ENCODE measurements around the gene MRGPRE.

GRCh38 chr11:3181725-3182461 lies 50.3 kb downstream of the MRGPRE start:
- TF ChIP-seq CTCF (conservative IDR thresholded peaks at IDR 0.05) (no peak), EZH2 (IDR thresholded peaks at IDR 0.05; ENCODE audit: low read depth) (no peak)

Measured in PC-9 (cell line).